Measurements from ENCODE around the gene ARL6.

ARL6 gene

DNA sequence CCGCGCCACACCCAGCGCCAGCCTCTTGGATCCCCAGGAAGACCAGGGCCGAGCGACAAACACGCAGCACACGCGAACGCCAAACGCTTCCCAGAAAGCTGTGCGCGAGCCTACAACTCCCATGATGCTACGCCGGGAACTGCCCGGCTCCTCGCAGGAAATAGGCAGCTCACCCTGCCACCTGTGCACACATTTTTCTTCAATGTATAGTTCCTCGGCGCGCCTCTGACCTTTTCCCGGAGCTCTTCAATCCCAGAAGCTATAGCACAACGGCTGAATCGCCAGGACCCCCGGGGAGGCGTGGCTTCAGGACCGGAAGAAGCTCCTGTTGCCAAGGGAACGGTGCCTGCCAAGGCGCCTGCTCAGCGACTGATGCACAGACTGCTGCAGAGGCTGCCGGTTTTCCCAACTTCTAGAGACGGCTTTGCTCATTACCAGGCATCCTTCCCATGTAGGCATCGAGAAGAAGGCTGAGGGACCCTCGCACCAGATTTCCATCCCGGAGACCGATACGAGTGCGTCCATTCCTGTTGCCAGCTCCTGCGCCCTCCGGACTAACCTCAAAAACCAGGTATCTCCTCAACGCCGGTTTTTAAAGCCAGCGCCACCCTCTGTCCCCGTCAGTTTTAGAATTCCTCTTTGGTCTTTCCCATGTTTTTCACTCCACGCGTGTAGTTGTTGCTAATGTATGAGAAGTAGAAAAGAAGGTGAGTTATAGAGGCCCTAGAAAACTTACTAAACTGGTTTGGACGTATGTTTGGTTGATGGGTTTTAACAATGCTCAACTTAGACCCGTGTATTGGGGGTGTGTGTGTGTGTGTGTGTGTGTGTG lies at the start of gene ARL6:
ARL6 (plus strand) TSS at position 352 of the 832 bp plus-strand sequence. CDS start 3,350 bp downstream, outside the sequence.
- peak; percentile 64 to 74 for DNase-seq

- DNase-seq, result peak; percentile 41 to 60
These were observed 45.3 kb upstream of the ARL6 start for GRCh38 chr3:97719156-97719821.

GRCh38 chr3:97720417-97720816 lies 44.1 kb upstream of the ARL6 start:
- DNase-seq, result no peak

DNA sequence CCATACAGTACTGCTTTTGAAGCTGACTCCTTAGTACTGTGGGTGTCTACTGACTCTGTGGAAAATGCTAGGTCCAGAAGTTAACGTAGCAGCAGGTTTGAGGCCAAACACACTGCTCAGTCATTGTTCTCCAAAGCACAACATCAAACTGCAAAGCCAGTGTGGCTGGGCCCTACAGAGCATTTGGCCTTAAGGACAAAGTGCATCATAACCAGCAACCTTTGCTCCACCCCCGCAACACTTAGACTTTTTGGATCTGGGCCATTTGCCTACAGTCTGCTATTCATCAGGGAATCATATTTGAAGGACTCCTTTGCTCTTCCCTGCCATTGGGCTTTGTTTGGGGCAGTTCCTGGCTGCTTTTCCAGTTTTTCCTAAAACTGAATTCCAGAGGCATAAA lies 43.1 kb upstream of the ARL6 start:
- no peak for DNase-seq

GRCh38 chr3:97736928-97737327 lies 27.6 kb upstream of the ARL6 start:
- DNase-seq, result no peak

DNA sequence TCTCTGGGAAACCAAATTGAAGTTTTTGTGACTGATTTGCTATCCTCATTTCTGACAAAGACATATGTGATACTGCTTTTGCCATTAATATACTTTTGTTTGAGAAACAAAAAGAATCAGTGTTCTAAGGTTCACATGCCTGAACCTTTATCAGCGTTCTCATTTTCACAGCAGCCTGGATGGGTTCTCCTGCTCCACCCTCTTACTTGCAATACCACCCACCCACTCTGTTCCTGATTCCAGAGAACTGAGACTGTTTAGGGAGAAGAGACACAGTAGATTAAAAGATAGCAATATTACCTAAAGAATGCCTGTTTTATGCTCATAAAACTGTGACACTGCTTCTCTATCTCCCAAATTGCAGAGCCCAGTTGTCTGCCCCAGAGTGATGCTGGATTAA lies 25.8 kb upstream of the ARL6 start:
- DNase-seq, result no peak

DNA sequence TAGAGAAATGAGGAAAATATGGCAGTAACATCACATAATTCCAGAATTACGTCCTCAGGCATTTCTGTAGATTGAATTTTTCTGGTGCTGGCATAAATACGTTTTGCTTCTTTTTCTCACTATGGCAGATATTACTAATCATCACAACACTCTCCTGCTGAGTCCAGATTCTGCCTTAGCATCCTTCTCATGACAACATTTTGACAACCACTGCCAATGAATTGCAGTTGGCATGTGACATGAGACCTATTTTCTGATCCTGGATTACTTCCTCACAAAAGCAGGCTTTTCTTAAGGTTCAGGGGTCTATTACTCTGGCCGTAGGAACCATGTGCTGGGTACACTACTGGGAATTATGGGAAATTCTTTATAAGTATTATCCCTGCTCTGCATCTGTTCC lies 22.5 kb upstream of the ARL6 start:
- no peak for DNase-seq

DNA sequence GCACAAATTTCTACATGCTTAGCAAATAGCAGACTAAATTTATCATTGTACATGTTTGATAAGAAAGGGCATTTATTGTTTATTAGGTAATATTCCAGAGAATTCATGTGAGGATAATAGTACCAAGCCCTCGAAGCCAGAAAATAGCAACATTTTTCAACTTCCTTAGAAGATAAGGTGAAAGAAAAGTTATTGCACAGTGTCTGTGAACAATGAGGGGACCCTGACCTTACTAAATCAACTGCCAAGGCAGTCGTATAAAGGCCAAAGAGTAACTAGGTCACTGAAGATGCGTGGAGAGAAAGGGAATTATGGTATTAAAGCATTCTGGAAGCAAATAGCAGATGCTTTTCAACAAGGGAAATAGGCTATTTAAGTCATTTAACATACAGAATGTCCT lies 20.3 kb upstream of the ARL6 start:
- no peak for DNase-seq

DNA sequence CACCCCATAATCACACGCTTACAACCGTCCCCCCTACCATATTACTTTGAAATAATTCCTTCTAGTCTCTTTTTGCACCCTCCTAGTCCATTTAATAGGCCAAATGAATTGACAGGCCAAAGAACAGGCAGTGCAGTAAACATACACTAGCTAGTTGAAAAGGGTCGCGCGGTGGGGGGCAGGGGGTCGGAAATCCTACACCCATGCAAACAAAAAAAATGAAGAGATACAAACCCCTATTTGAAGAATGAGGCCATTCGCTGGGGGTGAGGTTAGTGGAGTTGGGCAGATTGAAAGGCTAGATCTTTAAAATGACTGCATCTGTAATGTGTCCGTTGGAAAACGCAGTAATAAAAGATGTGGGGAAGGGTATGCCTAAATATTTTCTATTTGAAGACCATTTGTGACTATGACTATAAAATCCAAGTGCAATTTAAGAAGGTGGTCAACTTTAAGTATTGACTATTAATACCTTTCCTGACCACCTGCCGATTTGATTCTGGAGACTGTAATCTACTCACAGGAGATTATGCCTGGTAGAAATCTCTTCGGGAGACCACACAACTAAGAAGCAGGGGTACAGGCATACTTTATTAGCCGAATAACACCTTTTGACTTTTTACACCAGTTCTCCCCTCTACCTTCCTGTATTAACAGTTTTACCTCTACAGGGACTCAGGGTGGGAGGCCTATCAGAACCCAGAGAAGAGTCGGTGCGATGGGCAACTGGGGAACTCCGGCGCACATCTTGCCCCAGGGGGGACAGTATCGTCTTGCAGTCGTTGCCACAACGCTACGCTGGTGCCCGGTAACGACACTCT lies 762 bp upstream of the ARL6 start:
- DNase-seq, result no peak

DNA sequence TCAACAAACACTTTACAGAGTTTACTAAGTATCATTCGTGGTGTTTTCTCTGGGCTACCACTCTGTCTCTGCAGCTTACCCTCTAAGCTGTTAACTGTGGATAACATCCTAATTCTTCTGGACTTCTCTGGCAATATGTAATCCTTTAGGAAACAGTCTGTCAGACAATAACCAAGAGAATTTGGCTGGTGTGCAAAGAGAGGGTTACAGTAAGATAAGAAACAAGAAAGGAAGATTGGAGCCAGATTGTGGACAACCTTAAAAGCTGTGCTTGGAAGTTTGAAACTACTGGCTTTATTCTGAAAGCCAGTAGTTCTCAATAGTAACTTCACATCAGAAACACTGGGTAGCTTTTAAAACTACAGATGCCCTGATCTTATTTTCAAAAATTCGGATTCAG lies 778 bp downstream of the ARL6 start:
- no peak for DNase-seq

DNA sequence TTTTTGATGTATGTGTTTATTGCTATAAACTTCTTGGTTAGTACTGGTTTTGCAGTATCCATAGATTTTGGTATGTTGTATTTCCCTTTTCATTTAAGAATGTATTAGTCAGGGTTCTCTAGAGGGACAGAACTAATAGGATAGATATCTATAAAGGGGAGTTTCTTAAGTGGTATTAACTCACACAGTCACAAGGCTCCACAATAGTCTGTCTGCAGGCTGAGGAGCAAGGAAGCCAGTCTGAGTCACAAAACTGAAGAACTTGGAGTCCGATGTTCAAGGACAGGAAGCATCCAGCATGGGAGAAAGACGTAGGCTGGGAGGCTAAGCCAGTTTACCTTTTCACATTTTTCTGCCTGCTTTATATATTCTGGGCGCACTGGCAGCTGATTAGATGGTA lies 8.4 kb downstream of the ARL6 start:
- DNase-seq, result no peak

DNA sequence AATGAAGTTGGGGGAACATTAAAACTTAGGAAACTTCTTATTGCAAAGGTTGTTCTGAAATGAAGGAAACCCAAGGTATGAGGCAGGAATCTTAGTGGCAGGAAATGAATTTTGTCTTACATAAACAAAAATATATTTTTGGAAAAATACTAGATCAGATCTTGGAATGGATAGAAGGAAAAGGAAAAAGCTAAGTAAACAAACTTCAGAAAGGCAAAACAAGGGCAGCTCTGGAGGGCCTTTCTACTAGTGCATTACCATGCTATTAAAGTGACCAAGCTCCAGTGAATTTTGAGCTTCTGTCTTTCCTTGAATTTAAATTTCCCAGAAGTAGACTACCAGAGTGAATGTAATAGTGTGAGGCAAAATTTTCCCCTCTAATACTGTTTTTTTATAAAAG lies 13.6 kb downstream of the ARL6 start:
- DNase-seq, result no peak

GRCh38 chr3:97793420-97794019 lies 29.0 kb downstream of the ARL6 start:
- DNase-seq, result peak in 1 of 2 donors; percentile 70

DNA sequence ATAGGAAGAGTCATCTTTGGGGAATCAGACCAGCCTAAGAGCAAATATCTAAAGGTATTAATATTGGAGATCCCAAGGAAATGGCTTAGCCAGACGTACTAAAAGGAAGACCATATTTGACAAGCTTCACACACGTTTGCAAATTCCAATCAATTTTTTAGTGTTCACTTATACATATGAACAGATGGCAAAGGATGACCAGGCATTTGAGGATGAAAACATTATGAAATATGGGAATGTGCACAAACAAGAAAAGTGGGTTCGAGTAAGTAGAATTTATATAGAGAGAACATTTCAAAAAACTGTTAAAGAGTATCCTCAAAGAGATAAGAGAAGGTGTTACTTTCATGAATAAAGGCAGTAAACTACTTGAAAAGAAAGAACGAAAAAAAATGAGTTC lies 31.4 kb downstream of the ARL6 start:
- DNase-seq, result no peak

DNA sequence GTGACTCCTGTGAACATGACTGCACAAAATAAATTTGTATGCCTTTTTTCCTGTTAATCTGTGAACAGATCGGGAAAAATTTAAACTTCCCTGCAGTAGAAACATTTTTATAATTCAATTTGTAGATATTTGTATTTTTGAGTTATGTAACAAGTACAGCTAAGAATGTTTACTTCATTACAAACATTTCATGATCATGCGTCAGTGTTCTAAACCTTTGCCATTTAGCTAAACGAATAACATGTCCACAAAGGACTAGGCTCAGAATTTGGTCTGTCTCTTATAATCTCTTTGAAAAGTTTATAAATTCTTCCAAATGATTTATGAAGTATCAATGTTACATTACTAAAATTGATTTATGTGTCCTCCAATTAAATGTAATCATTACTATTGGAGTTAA lies 39.9 kb downstream of the ARL6 start:
- DNase-seq, result no peak

- DNase-seq, result no peak
These were observed 46.3 kb downstream of the ARL6 start for GRCh38 chr3:97810779-97811390.

GRCh38 chr3:97815149-97815917 lies 50.8 kb downstream of the ARL6 start:
- DNase-seq, result peak in 1 of 2 donors; percentile 20

DNA sequence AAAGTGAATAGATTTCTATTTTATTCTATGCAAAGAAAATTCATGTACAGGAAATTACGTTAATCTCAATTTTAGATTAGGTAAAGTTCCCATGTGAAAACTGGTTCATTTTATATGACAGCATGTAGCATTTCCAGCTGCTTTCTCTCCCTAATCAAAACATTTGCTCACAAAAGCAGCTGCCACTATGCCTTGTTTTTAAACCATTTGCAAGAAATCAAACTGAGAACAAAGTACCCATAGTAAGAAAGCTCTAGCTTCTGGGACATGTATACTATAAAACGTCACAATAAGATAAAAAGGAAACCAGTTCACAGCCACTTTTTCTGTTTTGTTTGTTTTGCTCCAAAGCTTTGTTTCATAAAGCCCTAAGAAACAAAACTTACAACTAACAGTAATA lies 52.3 kb downstream of the ARL6 start:
- no peak for DNase-seq

GRCh38 chr3:97817965-97818364 lies 53.4 kb downstream of the ARL6 start:
- no peak for DNase-seq

DNA sequence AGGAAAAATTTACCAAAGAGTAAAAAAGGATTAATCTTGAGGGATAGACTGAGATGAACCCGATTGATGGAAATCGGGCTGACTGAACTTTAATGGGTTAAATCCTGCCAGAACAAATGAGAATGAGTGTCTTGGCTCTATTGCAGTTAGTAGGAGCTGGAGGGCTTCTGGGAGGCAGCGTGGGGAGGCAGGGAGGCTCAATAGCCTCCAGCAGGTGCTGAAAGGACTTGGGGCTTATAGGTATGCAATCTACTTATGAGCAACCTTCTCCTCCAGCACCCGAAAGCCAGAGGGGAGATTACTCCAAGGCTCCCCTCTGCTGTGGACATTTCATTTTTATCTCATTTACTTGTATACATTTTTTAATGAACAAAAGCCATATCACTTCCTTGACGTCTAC lies 56.2 kb downstream of the ARL6 start:
- peak in 1 of 2 donors; percentile 4 for DNase-seq

DNA sequence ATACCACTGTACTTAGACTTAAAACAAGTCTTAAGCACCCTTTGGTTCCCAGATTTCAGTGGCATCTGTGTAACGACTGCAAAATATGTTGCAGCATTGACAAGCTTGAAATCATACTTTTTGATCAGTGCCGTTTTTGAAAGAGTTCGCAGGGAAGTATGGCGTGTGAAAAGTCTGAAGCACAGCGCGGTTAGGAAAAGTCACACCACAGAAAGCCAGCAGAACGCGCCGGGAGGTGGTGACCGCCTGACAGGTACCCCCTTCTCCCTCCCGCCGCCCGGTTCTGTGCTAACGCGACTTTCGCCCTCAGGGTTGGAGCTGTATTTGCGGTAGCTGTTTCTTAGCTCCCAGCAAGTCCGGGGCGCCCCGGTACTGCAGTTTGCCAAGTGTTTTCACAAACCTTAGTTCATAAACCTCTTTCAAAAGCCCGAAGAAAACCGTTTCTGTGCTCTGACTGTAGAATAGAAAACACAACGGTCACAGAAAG lies 56.8 kb downstream of the ARL6 start:
- DNase-seq, result no peak
